HG02973 (cell line): Measurements from ENCODE around the gene KCTD12.
A peak's percentile ranks its signal among the peaks of the same experiment; 100 is the strongest.
"Not testable (repeated sequence)": the region's sequence is repeated elsewhere in the genome, so short reads cannot be mapped to it uniquely, and the experiment has no call there.

Source experiments
- ATAC-seq: cut with Tn5 transposase; IDR thresholded peaks from one replicate; pipeline ENCODE4 v1.9.1; 2021; ENCODE audit warnings: moderate library complexity; ENCODE audit not compliant: unreplicated experiment

KCTD12 gene

GRCh38 chr13:76886292-76887075 lies at the start of gene KCTD12:
Gene KCTD12 (minus strand): TSS chr13:76886405. CDS start chr13:76886148, 257 bp downstream.
- ATAC-seq = peak; percentile 56

GRCh38 chr13:76934671-76935070 lies 48.5 kb upstream of the KCTD12 start:
- no peak for ATAC-seq

GRCh38 chr13:76932076-76932475 lies 45.9 kb upstream of the KCTD12 start:
- no peak for ATAC-seq

- ATAC-seq = peak; percentile 70
Observed at GRCh38 chr13:76929851-76930374, 43.7 kb upstream of the KCTD12 start.

GRCh38 chr13:76929320-76929719 lies 43.1 kb upstream of the KCTD12 start:
- ATAC-seq = peak; percentile 52

- no peak for ATAC-seq
Observed at GRCh38 chr13:76928456-76928855, 42.3 kb upstream of the KCTD12 start.

- ATAC-seq = no peak
Observed at GRCh38 chr13:76927955-76928354, 41.8 kb upstream of the KCTD12 start.

GRCh38 chr13:76925115-76925514 lies 38.9 kb upstream of the KCTD12 start:
- ATAC-seq = no peak

- no peak for ATAC-seq
Observed at GRCh38 chr13:76921516-76921915, 35.3 kb upstream of the KCTD12 start.

- ATAC-seq = not testable (repeated sequence)
Observed at GRCh38 chr13:76917755-76918481, 31.7 kb upstream of the KCTD12 start.

GRCh38 chr13:76917095-76917494 lies 30.9 kb upstream of the KCTD12 start:
- ATAC-seq = no peak

- ATAC-seq = no peak
Observed at GRCh38 chr13:76913898-76914297, 27.7 kb upstream of the KCTD12 start.

GRCh38 chr13:76912476-76912875 lies 26.3 kb upstream of the KCTD12 start:
- ATAC-seq = no peak

- ATAC-seq = no peak
Observed at GRCh38 chr13:76904507-76904906, 18.3 kb upstream of the KCTD12 start.

GRCh38 chr13:76903544-76904162 lies 17.4 kb upstream of the KCTD12 start:
- peak; percentile 99 for ATAC-seq

- not testable (repeated sequence) for ATAC-seq
Observed at GRCh38 chr13:76899066-76899465, 12.9 kb upstream of the KCTD12 start.

- ATAC-seq = not testable (repeated sequence)
Observed at GRCh38 chr13:76897171-76897570, 11.0 kb upstream of the KCTD12 start.

GRCh38 chr13:76894401-76895110 lies 8.4 kb upstream of the KCTD12 start:
- ATAC-seq = no peak

- no peak for ATAC-seq
Observed at GRCh38 chr13:76892488-76892887, 6.3 kb upstream of the KCTD12 start.

GRCh38 chr13:76890021-76890420 lies 3.8 kb upstream of the KCTD12 start:
- ATAC-seq = no peak

GRCh38 chr13:76889254-76889653 lies 3.0 kb upstream of the KCTD12 start:
- no peak for ATAC-seq
